Measurements from ENCODE around the gene PLEKHA1.

DNA sequence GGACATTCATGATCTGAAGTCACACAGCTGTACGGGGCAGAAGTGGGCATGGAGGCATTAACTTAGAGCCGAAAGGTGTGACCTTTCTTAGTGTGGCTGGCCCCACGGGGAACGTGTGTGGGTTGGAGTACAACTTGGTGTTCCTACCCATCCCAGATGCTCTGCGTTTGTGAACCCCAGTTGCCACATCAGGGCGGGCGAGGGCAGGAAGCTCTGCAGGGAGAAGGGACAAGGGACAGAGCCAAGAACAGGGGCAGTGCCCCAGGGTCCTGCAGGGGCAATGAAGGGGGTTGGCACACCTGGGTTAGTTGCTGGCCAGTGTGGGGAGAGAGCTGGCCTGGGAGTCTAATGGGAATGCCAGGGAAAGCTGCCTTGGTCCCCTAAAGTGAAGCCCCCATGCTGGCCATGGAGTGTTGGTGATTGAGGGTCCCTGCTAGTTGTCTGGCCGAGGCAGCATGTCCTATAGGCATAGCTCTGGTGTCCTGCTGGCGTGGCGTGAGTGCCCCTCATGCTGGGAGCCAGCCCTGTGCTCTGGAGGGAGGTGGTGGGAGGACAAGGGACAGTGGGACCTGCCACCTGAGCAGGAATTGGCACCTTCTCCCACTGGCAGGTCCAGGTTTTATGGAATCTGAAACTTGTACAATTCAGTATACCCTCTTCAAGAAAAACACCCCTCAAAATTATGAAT, 105.8 kb downstream of the PLEKHA1 start:
- TF ChIP-seq YY1 (IDR thresholded peaks at IDR 0.05; ENCODE audit: insufficient read depth, insufficient read length) = no peak
- TF ChIP-seq ZNF274 (IDR thresholded peaks at IDR 0.05; ENCODE audit: low read depth, low read length) = no peak
- TF ChIP-seq SUZ12 (IDR thresholded peaks at IDR 0.05; ENCODE audit: extremely low read depth, insufficient read depth, insufficient read length) = no peak

Data from NT2/D1 (cell line).